Skeletal muscle tissue (tissue), 4 donors: ENCODE results near the gene CEND1. TPM values are rescaled to one million over a fixed set of nuclear protein-coding genes. Genes with fewer than 3 reads are reported as not detected.
A peak's percentile ranks its signal among the peaks of the same experiment; 100 is the strongest.

ENCODE experiments used
- H3K27ac ChIP-seq: one replicate; pipeline ENCODE4 v1.7.0; 2013; ENCODE audit warnings: mild to moderate bottlenecking, low read depth, low read length, inconsistent platforms
- H3K27me3 ChIP-seq, 3 donors: one replicate each; pipeline ENCODE4 v1.7.0; 2013; ENCODE audit warnings: low read length in 3 of 3; ENCODE audit not compliant: control insufficient read depth in 3 of 3, insufficient read depth in 3 of 3
- H3K36me3 ChIP-seq, 3 donors: one replicate each; pipeline ENCODE4 v1.7.0; 2013; ENCODE audit warnings: low read length in 3 of 3; ENCODE audit not compliant: control insufficient read depth in 3 of 3, insufficient read depth in 3 of 3
- H3K4me1 ChIP-seq, 3 donors: one replicate each; pipeline ENCODE4 v1.7.0; 2013; ENCODE audit warnings: low read length in 3 of 3, mild to moderate bottlenecking in 3 of 3; ENCODE audit not compliant: control insufficient read depth in 3 of 3, insufficient read depth in 3 of 3
- H3K4me3 ChIP-seq, 3 donors: one replicate each; pipeline ENCODE4 v1.7.0; 2013; ENCODE audit warnings: low read length in 3 of 3
- H3K9ac ChIP-seq, 3 donors: one replicate each; pipeline ENCODE4 v1.7.0; 2013; ENCODE audit warnings: low read length in 3 of 3, mild to moderate bottlenecking in 3 of 3, moderate library complexity in 2 of 3, low read depth in 1 of 3
- H3K9me3 ChIP-seq, 3 donors: one replicate each; pipeline ENCODE4 v1.7.0; 2013; ENCODE audit warnings: low read length in 3 of 3; ENCODE audit not compliant: control insufficient read depth in 3 of 3
- total RNA-seq: library from RNA; depleted of rRNA; stranded (reverse); fragments of >200 nt; gene quantifications from one replicate; pipeline ENCODE4 v1.2.3, GENCODE V29; 2014
- donor health status: Osteomylitis.

The CEND1 gene
- total RNA-seq, 1 donor from 2014 or later: not detected

DNA sequence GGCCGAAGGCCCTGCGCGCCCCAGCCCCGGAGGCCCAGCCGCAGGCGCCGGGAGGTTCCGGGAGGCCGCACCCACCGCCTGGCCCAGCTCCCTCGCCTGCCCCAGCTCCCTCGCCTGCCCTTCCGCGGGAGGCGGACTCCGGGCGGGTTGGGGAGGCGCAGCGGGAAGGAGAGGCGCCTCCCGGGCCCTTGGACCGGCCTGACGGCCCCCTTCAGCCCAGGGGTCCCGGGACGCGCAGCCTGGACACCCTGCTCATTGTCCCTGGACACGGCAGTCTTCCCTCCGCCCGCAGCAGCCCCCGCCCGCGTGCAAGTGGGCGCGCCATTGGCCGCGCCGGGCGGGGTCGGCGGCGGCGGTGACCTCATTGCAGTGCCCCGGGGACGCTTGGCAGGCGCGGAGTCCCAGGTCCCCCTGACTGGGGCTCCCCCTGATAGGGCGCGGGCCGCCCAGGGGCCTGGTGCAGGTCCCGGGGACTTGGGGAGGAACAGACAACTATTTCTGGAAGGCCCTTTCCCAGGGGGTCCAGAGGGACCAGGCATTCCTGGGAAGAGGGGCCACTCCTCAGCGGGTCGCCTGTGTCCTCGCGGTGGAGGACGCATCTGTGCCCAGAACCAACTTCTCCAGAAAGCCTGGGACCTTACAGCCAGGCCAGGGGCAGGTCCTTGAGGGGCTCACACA is 43.4 kb upstream of the CEND1 start:
- Histone ChIP-seq H3K4me1 (peaks cover 52 to 83% (median 61%) of the 10 kb centered on the region in 3 donors), H3K27me3 (peaks cover 10 to 36% (median 15%) of the 10 kb centered on the region in 3 donors), H3K4me3 (peak overlapping the region; percentile 65 to 72 (median 72)), H3K9ac (peak overlapping the region; percentile 79 to 85 (median 85)), H3K27ac (peak overlapping the region; percentile 91), H3K9me3 (no peaks in the 10 kb centered on the region), H3K36me3 (peaks cover 19 to 21% (median 20%) of the 10 kb centered on the region in 3 donors)

DNA sequence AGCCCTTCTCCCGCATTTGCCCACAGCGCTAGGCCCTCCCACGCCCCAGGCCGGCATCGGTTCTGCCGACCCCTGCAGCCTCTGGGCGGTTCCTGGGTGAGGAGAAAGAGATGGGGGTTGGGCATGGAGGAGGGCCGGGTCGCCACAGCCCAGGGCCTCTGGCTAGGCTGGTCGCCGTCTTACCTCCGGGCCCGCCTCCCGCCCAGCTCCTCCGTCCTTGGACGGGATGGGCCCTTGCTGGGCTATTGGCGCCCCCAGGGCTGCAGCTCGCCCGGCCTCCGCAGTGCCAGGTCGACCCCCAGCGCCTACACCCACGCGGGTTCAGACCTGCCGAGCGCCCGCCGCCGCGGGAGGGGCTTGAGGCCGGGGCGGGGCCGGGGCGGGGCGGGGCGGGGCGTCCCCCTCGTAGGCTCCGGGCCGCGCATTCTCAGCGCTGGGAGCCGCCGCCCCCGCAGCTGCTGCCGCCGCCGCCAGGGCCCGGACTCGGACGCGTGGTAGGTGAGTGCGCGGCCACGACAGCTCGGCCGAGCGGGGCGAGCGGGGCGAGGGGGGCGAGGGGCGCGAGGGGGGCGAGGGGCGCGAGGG is 42.7 kb upstream of the CEND1 start, which contains the start of gene CD151:
Gene CD151 (plus strand): TSS at position 424 of the 585 bp plus-strand sequence. CDS start 3,118 bp downstream, outside the sequence.
- peak within 1 kb of the TSS; percentile 72 for H3K4me3 ChIP-seq
- H3K9me3 ChIP-seq: no peaks in the 10 kb centered on the region
- peak within 1 kb of the TSS; percentile 79 to 85 (median 85) for H3K9ac ChIP-seq
- peaks cover 14 to 16% (median 16%) of the 10 kb centered on the region in 3 donors for H3K36me3 ChIP-seq
- peak within 1 kb of the TSS; percentile 91 for H3K27ac ChIP-seq
- H3K27me3 ChIP-seq: peaks cover 13 to 42% (median 20%) of the 10 kb centered on the region in 3 donors
- peaks cover 59 to 85% (median 66%) of the 10 kb centered on the region in 3 donors for H3K4me1 ChIP-seq

DNA sequence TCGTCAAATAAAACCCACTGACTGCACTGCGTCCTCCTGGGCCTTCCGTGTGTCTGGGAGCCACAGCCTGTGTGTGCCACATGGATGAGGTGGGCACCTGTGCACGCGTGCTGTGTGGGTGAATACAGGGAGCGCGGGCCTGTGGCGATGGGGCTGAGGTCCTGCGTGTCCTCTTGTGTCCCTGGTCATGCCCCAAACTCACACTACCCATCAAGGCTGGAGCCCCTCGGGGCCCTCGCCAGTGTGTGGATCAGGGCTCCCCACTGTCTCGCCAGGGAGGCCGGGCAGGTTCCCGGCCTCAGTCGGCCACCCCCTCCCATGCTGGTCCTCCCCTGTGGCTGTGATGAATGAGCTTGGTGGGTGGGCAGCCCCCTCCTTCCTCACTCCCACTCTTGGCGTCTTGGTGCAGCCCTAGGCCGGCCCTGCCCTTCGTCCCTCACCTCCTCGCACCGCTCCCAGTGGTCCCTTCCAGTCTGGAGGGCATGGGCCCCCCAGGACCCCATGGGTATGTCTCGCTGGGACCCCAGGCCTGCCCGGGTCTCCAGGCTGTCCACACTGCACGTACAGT is 42.2 kb upstream of the CEND1 start:
- peaks cover 64 to 84% (median 68%) of the 10 kb centered on the region in 3 donors for H3K4me1 ChIP-seq

DNA sequence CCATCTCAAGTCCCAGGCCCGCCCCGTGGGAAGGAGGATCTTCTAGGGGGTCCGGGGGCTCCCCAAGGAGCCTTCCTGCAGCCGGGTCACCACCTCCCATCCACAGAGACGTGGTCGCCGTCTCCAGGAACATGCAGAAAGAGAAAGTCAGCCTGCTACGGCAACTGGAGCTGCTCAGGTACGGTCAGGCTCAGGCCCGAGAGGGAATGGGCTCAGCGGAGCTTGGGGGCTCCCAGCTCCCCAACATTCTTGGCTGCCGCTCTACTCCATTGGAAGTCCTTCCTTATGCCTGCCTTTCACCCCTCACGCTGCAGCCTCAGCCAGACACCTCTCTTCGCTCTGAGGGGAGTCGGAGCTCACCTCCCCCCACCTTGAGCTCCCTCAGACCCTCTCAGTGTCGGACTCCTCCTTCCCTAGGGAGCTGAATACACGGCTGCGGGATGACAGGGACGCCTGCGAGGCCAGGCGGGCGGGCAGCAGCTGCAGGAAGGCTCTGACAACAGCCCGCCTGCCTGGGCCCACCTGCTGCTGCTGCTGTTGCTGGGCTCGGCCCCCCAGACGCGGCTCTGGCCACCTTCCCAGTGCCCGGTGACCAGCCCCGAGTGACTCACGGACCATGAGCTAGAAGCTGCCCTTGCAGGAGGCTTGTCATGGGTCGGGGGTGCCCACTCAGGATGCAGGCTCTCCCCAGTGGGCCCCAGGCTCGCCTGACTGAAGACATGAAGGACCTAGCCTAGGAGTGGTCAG is 41.4 kb upstream of the CEND1 start:
- H3K9ac ChIP-seq: peak overlapping the region in 1 of 3 donors; percentile 8
- H3K9me3 ChIP-seq: no peaks in the 10 kb centered on the region
- H3K4me1 ChIP-seq: peaks cover 64 to 80% (median 70%) of the 10 kb centered on the region in 3 donors
- H3K4me3 ChIP-seq: peak overlapping the region in 1 of 3 donors; percentile 22
- peaks cover 2 to 3% (median 3%) of the 10 kb centered on the region in 3 donors for H3K36me3 ChIP-seq
- no peak overlapping the region for H3K27ac ChIP-seq
- H3K27me3 ChIP-seq: peaks cover 13 to 52% (median 20%) of the 10 kb centered on the region in 3 donors

More for the DNA sequence above, 42.2 kb upstream of the CEND1 start:
- H3K36me3 ChIP-seq: peaks cover 10% of the 10 kb centered on the region in 3 donors
- H3K27ac ChIP-seq: peak overlapping the region; percentile 51
- H3K27me3 ChIP-seq: peaks cover 13 to 48% (median 20%) of the 10 kb centered on the region in 3 donors
- H3K9ac ChIP-seq: peak overlapping the region; percentile 57 to 76 (median 59)
- no peaks in the 10 kb centered on the region for H3K9me3 ChIP-seq
- H3K4me3 ChIP-seq: peak overlapping the region; percentile 29 to 72 (median 38)

DNA sequence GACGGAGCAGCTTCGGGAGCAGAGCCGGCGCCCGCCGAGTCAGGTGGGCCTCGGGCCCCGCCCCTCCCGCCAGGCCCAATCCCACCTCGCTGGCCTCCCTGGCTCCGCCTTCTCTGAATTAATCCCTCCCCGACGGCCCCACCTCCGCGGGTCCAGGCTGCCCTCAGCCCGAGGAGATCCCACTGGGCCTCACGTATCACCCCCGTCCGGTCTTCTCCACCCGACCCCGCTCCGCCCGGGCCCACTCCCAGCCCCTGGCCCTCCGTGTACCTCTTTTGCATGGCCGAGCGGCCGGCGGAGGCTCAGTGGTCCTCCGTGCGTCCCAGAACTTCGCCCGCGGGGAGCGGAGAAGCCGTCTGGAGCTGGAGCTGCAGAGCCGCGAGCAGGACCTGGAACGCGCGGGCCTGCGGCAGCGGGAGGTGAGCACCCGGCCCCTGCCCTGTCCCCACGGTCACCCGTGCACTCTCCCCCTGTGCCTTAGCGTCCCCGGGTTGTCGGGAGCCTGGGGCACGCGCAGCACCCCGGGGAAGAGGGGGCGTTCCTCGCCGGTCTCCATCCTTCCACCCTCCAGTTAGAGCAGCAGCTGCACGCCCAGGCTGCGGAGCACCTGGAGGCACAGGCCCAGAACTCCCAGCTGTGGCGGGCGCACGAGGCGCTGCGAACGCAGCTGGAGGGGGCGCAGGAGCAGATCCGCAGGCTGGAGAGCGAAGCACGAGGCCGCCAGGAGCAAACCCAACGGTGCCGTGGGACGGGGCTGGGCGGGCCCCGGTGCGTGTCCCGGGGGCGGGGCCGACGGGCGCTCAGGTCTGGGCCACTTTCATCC is 40.6 kb upstream of the CEND1 start:
- H3K4me3 ChIP-seq: peak overlapping the region in 2 of 3 donors; percentile 49 to 58
- peaks cover 65 to 80% (median 72%) of the 10 kb centered on the region in 3 donors for H3K4me1 ChIP-seq
- peaks cover 0 to 4% (median 0%) of the 10 kb centered on the region in 3 donors for H3K36me3 ChIP-seq
- peak overlapping the region in 1 of 3 donors; percentile 62 for H3K9ac ChIP-seq
- H3K27me3 ChIP-seq: peaks cover 13 to 58% (median 24%) of the 10 kb centered on the region in 3 donors
- H3K9me3 ChIP-seq: no peaks in the 10 kb centered on the region
- no peak overlapping the region for H3K27ac ChIP-seq

DNA sequence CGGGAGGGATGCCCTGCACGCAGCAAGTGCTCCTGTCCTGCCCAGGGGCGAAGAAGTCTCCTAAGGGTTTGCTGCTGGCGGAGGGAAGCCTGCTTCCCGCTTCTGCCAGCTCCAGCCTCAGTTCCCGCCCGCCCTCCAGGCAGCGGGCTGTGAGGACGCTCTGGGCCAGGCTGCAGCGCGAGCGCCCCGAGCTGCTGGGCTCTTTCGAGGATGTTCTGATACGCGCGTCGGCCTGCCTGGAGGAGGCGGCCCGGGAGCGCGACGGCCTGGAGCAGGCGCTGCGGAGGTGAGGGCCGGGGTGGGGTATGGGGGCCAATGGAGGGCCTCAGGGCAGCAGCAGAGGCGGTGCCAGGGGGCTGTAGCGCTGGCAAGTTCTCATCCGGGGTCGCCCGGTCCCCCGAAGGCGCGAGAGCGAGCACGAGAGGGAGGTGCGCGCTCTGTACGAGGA is 40.0 kb upstream of the CEND1 start:
- Histone ChIP-seq H3K27me3 (peaks cover 13 to 63% (median 26%) of the 10 kb centered on the region in 3 donors), H3K36me3 (peaks cover 4 to 8% (median 4%) of the 10 kb centered on the region in 3 donors), H3K9ac (peak overlapping the region in 1 of 3 donors; percentile 62), H3K4me3 (peak overlapping the region; percentile 49 to 58 (median 56)), H3K27ac (no peak overlapping the region), H3K9me3 (no peaks in the 10 kb centered on the region), H3K4me1 (peaks cover 65 to 81% (median 69%) of the 10 kb centered on the region in 3 donors)

DNA sequence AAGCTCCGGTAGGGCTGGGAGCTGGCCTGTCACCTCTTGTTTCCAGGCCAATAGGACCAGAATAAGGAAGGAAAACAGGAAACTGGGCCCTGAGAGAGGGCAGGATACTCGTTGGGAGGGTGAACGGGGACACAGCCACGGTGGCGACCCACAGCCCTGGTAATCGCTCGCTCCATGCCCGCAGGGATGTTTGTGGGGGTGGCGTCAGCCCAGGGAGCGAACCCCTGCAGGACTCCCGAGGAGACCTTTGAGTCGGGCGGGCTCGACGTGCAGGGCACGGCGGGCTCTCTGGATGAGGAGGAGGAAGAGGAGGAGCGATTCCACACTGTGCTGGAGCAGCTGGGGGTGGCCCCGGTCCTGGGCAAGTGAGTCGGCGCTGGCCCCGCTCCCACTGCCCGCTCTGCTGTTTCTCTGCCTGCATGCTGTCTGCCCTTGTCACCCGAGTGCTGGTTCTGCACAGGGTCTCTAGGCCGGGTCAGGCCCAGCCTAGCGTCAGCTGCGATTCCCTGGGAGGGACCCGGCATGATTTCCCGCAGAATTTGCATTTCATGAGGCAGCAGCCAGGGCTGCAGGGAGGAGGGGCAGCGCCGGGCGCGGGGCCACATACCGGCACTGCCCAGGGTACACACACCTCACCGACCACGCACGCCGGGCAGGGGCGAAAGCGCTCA is 39.4 kb upstream of the CEND1 start:
- Histone ChIP-seq H3K9me3 (no peaks in the 10 kb centered on the region), H3K9ac (peak overlapping the region in 2 of 3 donors; percentile 43 to 62), H3K4me3 (peak overlapping the region; percentile 49 to 58 (median 56)), H3K4me1 (peaks cover 60 to 80% (median 64%) of the 10 kb centered on the region in 3 donors), H3K27ac (no peak overlapping the region), H3K27me3 (peaks cover 13 to 63% (median 26%) of the 10 kb centered on the region in 3 donors), H3K36me3 (peaks cover 6 to 14% (median 10%) of the 10 kb centered on the region in 3 donors)

DNA sequence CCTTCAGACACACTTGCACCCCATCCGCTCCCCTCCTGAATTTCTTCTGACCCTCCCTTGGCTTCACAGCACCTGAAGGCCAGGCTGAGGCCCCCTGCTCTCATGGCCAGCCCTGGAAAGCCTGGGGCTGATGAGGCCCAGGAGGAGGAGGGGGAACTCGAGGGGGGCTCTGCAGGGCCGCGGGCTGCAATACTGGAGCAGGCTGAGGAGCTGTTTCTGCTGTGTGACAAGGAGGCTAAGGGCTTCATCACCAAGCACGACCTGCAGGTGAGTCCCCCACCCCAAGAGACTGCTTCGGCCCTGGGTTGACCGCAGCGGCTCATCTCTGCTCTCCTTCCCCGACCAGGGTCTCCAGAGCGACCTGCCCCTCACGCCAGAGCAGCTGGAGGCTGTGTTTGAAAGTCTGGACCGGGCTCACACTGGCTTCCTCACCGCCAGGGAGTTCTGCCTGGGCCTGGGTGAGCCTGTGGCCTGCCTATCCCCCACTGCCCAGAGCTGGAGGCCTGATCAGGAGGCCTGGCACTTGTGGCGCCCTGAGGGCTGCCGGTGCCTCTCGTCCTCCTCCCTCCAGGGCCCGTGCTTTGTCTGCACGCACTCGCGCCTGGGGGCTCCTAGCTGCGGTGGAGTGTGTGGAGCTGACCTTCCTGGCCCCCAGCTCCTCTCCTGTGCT is 38.8 kb upstream of the CEND1 start:
- peak overlapping the region in 1 of 3 donors; percentile 62 for H3K9ac ChIP-seq
- H3K27me3 ChIP-seq: peaks cover 13 to 63% (median 26%) of the 10 kb centered on the region in 3 donors
- H3K4me1 ChIP-seq: peaks cover 54 to 75% (median 57%) of the 10 kb centered on the region in 3 donors
- peak overlapping the region in 1 of 3 donors; percentile 49 for H3K4me3 ChIP-seq
- no peaks in the 10 kb centered on the region for H3K9me3 ChIP-seq
- H3K36me3 ChIP-seq: peaks cover 12 to 20% (median 15%) of the 10 kb centered on the region in 3 donors
- H3K27ac ChIP-seq: peak overlapping the region; percentile 25
